DND-41 (cell line): ENCODE results near the gene OTOS.

ENCODE experiments used
- ATAC-seq: fragments of 200-7000 bp; cut with Tn5 transposase; 3 replicates; pipeline ENCODE4 v1.9.1; 2021; ENCODE audit warnings: low read depth; ENCODE audit not compliant: insufficient read depth
- DNase-seq: peaks from one replicate; pipeline ENCODE4 v3.0.0-alpha.2; 2020
- H2AFZ ChIP-seq: 2 replicates; pipeline ENCODE4 v1.6.0; 2012; ENCODE audit warnings: low read depth, low read length
- H3K27ac ChIP-seq: 2 replicates; pipeline ENCODE4 v1.5.1; 2012; ENCODE audit warnings: low read length, inconsistent platforms
- H3K27me3 ChIP-seq: fragments of 200-600 bp; sonication (generic); 2 replicates; pipeline ENCODE4 v1.6.0; 2012; ENCODE audit warnings: low read length, mild to moderate bottlenecking, inconsistent platforms; ENCODE audit not compliant: insufficient read depth, poor library complexity
- H3K36me3 ChIP-seq: 2 replicates; pipeline ENCODE4 v1.5.1; 2012; ENCODE audit warnings: low read length, inconsistent platforms; ENCODE audit not compliant: insufficient read depth
- H3K4me1 ChIP-seq: 2 replicates; pipeline ENCODE4 v1.5.1; 2012; ENCODE audit warnings: mild to moderate bottlenecking, low read length; ENCODE audit not compliant: insufficient read depth
- H3K4me2 ChIP-seq: 2 replicates; pipeline ENCODE4 v1.6.0; 2012; ENCODE audit warnings: mild to moderate bottlenecking, moderate library complexity, low read length, inconsistent platforms; ENCODE audit not compliant: insufficient read depth
- H3K4me3 ChIP-seq, 2 experiments: fragments of 200-600 bp in 1 of 2; shearing (Covaris generic) in 1 of 2; 2 replicates each; pipeline ENCODE4 v1.5.1; 2012 to 2016; ENCODE audit warnings: inconsistent platforms in 2 of 2, low read length in 2 of 2, mild to moderate bottlenecking in 2 of 2, low read depth in 1 of 2, moderate library complexity in 1 of 2
- H3K79me2 ChIP-seq: 2 replicates; pipeline ENCODE4 v1.6.0; 2012; ENCODE audit warnings: low read length, inconsistent platforms; ENCODE audit not compliant: insufficient read depth
- H3K9ac ChIP-seq: 2 replicates; pipeline ENCODE4 v1.6.0; 2012; ENCODE audit warnings: low read depth, mild to moderate bottlenecking, inconsistent platforms, low read length, moderate library complexity
- H3K9me3 ChIP-seq: 2 replicates; pipeline ENCODE4 v1.5.1; 2012; ENCODE audit warnings: low read length, moderate library complexity, mild to moderate bottlenecking, inconsistent platforms; ENCODE audit not compliant: insufficient read depth, severe bottlenecking
- H4K20me1 ChIP-seq: 2 replicates; pipeline ENCODE4 v1.6.0; 2012; ENCODE audit warnings: low read length; ENCODE audit not compliant: insufficient read depth
- EZH2 ChIP-seq: IDR thresholded peaks from 3 replicates; pipeline ENCODE4 v1.6.1; 2012; ENCODE audit warnings: borderline replicate concordance, low read depth, mild to moderate bottlenecking, moderate library complexity, low read length, inconsistent platforms; ENCODE audit not compliant: severe bottlenecking
- TF ChIP-seq, protein P1 (sequence below): IDR thresholded peaks from 2 replicates; pipeline ENCODE4 v1.5.1; 2012; ENCODE audit warnings: borderline replicate concordance, low read length, moderate library complexity, mild to moderate bottlenecking; ENCODE audit not compliant: poor library complexity, severe bottlenecking; ENCODE audit errors: extremely low read depth

OTOS gene

DNA sequence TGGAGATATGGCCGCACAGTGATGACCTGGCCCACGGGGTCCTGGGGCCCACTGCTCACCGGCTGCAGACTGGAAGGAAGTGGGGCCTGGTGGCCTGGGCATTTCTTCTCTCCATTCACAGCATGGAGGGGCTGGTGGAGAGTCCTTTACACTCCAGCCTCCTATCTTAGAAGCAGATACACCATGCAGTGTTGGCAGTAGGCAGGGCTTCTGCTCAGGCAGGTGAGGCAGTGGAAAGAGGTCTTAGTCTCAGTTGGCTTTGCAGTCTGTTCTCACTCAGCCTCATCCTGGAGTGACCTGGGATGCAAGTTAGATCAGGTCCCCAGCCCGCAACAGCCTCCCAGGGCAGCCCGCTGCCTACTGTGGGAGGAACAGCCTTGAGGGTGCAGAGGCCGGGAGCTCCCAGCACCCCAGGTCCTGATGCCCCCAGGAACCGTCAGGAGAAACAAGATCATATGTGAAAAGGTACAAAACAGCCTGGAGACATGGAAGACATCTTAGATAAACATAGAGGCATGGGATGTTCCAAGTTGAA lies 45.8 kb upstream of the OTOS start:
- Histone ChIP-seq H2AFZ (no peak overlapping the region), H4K20me1 (no peaks in the 10 kb centered on the region; the same call in 1 of the 2 replicates), H3K79me2 (no peaks in the 10 kb centered on the region), H3K4me3 (no peak overlapping the region), H3K9me3 (peaks cover 3% of the 10 kb centered on the region), H3K4me1 (no peaks in the 10 kb centered on the region), H3K4me2 (no peak overlapping the region), H3K27ac (no peak overlapping the region), H3K9ac (no peak overlapping the region), H3K36me3 (no peaks in the 10 kb centered on the region), H3K27me3 (peaks cover 12% of the 10 kb centered on the region)
- ATAC-seq (no peak), DNase-seq (no peak)
- TF ChIP-seq, protein P1, sequence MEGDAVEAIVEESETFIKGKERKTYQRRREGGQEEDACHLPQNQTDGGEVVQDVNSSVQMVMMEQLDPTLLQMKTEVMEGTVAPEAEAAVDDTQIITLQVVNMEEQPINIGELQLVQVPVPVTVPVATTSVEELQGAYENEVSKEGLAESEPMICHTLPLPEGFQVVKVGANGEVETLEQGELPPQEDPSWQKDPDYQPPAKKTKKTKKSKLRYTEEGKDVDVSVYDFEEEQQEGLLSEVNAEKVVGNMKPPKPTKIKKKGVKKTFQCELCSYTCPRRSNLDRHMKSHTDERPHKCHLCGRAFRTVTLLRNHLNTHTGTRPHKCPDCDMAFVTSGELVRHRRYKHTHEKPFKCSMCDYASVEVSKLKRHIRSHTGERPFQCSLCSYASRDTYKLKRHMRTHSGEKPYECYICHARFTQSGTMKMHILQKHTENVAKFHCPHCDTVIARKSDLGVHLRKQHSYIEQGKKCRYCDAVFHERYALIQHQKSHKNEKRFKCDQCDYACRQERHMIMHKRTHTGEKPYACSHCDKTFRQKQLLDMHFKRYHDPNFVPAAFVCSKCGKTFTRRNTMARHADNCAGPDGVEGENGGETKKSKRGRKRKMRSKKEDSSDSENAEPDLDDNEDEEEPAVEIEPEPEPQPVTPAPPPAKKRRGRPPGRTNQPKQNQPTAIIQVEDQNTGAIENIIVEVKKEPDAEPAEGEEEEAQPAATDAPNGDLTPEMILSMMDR: no peak
- TF ChIP-seq EZH2: no peak

DNA sequence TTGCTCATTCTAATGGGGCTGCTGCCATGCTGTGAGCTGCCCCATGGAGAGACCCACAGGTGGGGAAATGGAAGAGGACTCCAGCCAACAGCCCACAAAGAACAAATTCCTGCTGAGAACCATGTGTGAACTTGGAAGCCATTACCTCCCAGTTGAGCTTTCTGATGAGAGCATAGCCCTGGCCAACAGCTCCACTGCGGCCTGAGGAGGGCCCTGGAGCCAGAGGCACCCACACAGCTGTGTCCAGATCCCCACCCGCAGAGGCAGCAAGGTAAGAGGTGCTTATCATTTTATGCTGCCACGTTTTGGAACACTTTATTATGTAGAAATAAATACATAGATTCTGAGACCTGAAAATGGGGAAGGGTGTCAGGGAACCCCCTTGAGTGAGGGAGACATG lies 44.2 kb upstream of the OTOS start:
- Histone ChIP-seq H3K4me1 (no peaks in the 10 kb centered on the region), H3K4me2 (no peak overlapping the region), H3K27ac (no peak overlapping the region), H3K9me3 (peaks cover 3% of the 10 kb centered on the region), H3K36me3 (no peaks in the 10 kb centered on the region), H3K4me3 (no peak overlapping the region), H3K79me2 (no peaks in the 10 kb centered on the region), H3K27me3 (peaks cover 22% of the 10 kb centered on the region), H4K20me1 (no peaks in the 10 kb centered on the region; the same call in 1 of the 2 replicates), H3K9ac (no peak overlapping the region), H2AFZ (no peak overlapping the region)
- no peak for ATAC-seq
- TF ChIP-seq EZH2: no peak
- TF ChIP-seq, protein P1: no peak
- DNase-seq: no peak

DNA sequence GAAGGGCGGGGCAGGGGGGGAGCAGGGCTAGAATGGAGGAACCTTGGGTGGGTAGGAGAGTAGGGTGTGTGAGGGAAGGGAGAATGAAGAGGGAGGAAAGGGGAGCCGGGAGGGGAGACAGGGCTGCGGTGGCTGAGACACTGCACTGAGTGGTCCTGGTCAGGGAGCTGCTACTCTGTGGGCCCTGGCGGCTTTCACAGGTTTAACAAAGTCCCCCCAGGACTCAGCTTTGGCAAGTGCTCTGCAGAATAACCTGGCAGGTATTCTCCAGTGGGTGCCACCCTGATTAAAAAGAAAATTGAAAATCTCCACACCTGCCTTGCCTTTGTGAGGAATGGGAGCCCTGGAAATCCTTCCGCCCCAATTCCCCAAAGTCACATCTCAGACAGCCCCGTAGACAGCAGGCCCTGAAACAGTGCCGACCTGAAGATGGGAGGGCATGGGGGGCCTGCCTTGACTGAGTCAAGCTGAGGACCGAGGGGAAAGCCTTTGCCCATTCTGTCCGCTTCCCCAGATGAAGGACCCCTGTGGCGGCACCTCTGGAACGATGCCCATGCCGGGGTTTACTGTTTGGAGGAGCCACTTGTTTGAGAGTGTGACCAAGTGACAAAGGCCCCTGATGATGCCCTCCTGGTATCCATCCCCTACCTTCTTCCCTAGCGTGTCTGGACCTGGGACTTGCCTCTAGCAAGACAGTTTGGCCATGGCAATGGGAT lies 43.6 kb upstream of the OTOS start:
- no peak overlapping the region for H3K4me3 ChIP-seq
- H3K9me3 ChIP-seq: peaks cover 3% of the 10 kb centered on the region
- no peaks in the 10 kb centered on the region for H3K4me1 ChIP-seq
- H3K27ac ChIP-seq: no peak overlapping the region
- H3K9ac ChIP-seq: no peak overlapping the region
- H3K36me3 ChIP-seq: no peaks in the 10 kb centered on the region
- ATAC-seq (no peak), DNase-seq (no peak)
- H3K4me2 ChIP-seq: no peak overlapping the region
- no peak overlapping the region for H2AFZ ChIP-seq
- H3K27me3 ChIP-seq: peaks cover 22% of the 10 kb centered on the region
- TF ChIP-seq, protein P1: no peak
- no peak for TF ChIP-seq EZH2
- no peaks in the 10 kb centered on the region; the same call in 1 of the 2 replicates for H4K20me1 ChIP-seq
- H3K79me2 ChIP-seq: no peaks in the 10 kb centered on the region
